ENCODE data around the gene CDK7. TPM values are rescaled to one million over a fixed set of nuclear protein-coding genes. Genes with fewer than 3 reads are reported as not detected.
"Not testable (repeated sequence)": the region's sequence is repeated elsewhere in the genome, so short reads cannot be mapped to it uniquely, and the experiment has no call there.

CDK7 gene
- total RNA-seq, 1 experiment from 2014 or later: 44.4 TPM

DNA sequence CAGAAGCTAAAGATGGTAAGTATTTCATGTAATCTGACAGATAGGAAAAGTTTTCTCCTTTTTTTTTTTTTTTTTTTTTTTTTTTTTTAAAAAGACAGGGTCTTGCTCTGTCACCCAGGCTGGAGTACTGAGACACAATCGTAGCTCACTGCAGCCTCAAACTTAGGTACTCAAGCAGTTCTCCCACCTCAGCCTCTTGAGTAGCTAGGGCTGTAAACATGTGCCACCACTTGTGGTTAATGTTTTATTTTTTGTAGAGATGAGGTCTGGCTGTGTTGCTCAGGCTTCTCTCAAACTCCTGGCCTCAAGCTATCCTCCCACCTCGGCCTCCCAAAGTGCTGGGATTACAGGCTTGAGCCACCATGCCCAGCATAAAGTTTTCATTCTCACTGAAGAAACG is 17.8 kb downstream of the CDK7 start:
- CTCF ChIA-PET: no interaction called here
- no TSS peak for BruUV-seq (replicated peaks)
- POLR2A ChIA-PET: interaction anchor here (0.6 to 0.7 kb wide), 2 partner anchors 18 to 25 kb away, joined by 3 to 16 read pairs; no protein-coding TSS in a partner anchor

DNA sequence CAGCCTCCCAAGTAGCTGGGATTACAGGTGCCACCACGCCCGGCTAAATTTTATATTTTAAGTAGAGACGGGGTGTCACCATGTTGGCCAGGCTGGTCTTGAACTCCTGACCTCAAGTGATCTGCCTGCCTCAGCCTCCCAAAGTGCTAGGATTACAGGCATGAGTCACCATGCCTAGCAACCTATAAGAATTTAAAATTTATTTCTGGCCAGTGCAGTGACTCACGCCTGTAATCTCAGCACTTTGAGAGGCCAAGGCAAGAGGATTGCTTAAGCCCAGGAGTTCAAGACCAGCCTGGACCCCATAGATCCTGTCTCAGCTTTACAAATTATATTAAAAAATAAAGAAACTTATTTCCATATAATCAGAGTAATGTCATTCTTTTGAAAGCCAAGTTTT is 21.3 kb downstream of the CDK7 start:
- POLR2A ChIA-PET; DNase-seq (ENCODE audit: low read depth, low spot score); CTCF ChIA-PET; H3K27me3 ChIP-seq (ENCODE audit: control insufficient read depth, insufficient read depth, low read length); H3K27ac ChIP-seq (ENCODE audit: low read length); ATAC-seq; H3K9me3 ChIP-seq (ENCODE audit: control insufficient read depth, insufficient read depth, low read depth, low read length); intact Hi-C loops (cut with micrococcal nuclease; ENCODE audit: unreplicated experiment); H3K4me1 ChIP-seq (ENCODE audit: control insufficient read depth, insufficient read depth, low read length); H3K4me3 ChIP-seq (ENCODE audit: low read depth in 2 of 2, low read length in 2 of 2); BruUV-seq (replicated peaks); in situ Hi-C loops (cut with HindIII; ENCODE audit: low pct_unique_long_range_greater_than_20kb, low sequenced_read_pairs): not testable (repeated sequence)
- peaks cover 19% of the 10 kb centered on the region for H3K36me3 ChIP-seq (ENCODE audit: control insufficient read depth, insufficient read depth, low read length)

More for the DNA sequence above, 17.8 kb downstream of the CDK7 start:
- H3K27ac ChIP-seq (ENCODE audit: low read length): no peak overlapping the region
- H3K4me1 ChIP-seq (ENCODE audit: control insufficient read depth, insufficient read depth, low read length): peaks cover 3% of the 10 kb centered on the region; the same call in 1 of the 2 replicates
- ATAC-seq (no peak), DNase-seq (ENCODE audit: low read depth, low spot score) (no peak)
- peaks cover 4% of the 10 kb centered on the region; the same call in 1 of the 2 replicates for H3K36me3 ChIP-seq (ENCODE audit: control insufficient read depth, insufficient read depth, low read length)
- no peaks in the 10 kb centered on the region for H3K27me3 ChIP-seq (ENCODE audit: control insufficient read depth, insufficient read depth, low read length)
- no peaks in the 10 kb centered on the region for H3K9me3 ChIP-seq (ENCODE audit: control insufficient read depth, insufficient read depth, low read depth, low read length)
- H3K4me3 ChIP-seq (ENCODE audit: low read depth in 2 of 2, low read length in 2 of 2): no peak overlapping the region
- in situ Hi-C loops (cut with HindIII; ENCODE audit: low pct_unique_long_range_greater_than_20kb, low sequenced_read_pairs): no loop called here
- TF ChIP-seq, protein P1, sequence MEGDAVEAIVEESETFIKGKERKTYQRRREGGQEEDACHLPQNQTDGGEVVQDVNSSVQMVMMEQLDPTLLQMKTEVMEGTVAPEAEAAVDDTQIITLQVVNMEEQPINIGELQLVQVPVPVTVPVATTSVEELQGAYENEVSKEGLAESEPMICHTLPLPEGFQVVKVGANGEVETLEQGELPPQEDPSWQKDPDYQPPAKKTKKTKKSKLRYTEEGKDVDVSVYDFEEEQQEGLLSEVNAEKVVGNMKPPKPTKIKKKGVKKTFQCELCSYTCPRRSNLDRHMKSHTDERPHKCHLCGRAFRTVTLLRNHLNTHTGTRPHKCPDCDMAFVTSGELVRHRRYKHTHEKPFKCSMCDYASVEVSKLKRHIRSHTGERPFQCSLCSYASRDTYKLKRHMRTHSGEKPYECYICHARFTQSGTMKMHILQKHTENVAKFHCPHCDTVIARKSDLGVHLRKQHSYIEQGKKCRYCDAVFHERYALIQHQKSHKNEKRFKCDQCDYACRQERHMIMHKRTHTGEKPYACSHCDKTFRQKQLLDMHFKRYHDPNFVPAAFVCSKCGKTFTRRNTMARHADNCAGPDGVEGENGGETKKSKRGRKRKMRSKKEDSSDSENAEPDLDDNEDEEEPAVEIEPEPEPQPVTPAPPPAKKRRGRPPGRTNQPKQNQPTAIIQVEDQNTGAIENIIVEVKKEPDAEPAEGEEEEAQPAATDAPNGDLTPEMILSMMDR (IDR thresholded peaks at IDR 0.05): no peak
- TF ChIP-seq, protein P2, sequence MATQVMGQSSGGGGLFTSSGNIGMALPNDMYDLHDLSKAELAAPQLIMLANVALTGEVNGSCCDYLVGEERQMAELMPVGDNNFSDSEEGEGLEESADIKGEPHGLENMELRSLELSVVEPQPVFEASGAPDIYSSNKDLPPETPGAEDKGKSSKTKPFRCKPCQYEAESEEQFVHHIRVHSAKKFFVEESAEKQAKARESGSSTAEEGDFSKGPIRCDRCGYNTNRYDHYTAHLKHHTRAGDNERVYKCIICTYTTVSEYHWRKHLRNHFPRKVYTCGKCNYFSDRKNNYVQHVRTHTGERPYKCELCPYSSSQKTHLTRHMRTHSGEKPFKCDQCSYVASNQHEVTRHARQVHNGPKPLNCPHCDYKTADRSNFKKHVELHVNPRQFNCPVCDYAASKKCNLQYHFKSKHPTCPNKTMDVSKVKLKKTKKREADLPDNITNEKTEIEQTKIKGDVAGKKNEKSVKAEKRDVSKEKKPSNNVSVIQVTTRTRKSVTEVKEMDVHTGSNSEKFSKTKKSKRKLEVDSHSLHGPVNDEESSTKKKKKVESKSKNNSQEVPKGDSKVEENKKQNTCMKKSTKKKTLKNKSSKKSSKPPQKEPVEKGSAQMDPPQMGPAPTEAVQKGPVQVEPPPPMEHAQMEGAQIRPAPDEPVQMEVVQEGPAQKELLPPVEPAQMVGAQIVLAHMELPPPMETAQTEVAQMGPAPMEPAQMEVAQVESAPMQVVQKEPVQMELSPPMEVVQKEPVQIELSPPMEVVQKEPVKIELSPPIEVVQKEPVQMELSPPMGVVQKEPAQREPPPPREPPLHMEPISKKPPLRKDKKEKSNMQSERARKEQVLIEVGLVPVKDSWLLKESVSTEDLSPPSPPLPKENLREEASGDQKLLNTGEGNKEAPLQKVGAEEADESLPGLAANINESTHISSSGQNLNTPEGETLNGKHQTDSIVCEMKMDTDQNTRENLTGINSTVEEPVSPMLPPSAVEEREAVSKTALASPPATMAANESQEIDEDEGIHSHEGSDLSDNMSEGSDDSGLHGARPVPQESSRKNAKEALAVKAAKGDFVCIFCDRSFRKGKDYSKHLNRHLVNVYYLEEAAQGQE (IDR thresholded peaks at IDR 0.05; ENCODE audit: insufficient read depth in 1 of 2, low read depth in 2 of 2, low read length in 1 of 2): no peak
- TF ChIP-seq POLR2AphosphoS5 (IDR thresholded peaks at IDR 0.05; ENCODE audit: low read depth, low read length) (no peak), TCF7L2 (IDR thresholded peaks at IDR 0.05; ENCODE audit: low read depth, low read length) (no peak), SIN3A (IDR thresholded peaks at IDR 0.05; ENCODE audit: borderline replicate concordance, insufficient read depth, low read depth, low read length) (no peak)
- intact Hi-C loops (cut with micrococcal nuclease; ENCODE audit: unreplicated experiment): no loop called here

DNA sequence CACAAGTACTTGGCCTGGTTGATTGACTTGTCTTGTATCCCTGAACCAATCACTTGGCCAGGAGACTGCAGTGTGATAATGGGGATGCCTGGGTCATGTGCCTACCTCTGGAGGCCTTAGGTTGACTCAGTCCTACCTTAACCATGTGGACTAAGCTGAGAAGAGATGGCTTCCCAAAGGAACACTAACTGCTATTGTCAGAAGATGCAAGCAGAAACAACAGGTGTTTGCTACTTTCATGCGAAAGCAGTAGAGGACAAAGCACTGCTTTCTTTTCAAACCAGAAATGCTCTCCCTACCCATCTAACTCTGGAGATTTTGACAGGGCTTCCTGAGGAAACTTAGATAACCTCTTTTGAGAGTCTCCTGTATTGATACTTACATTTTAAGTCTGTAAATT is 22.9 kb downstream of the CDK7 start:
- no TSS peak for BruUV-seq (replicated peaks)
- Histone ChIP-seq H3K4me1 (ENCODE audit: control insufficient read depth, insufficient read depth, low read length) (no peaks in the 10 kb centered on the region), H3K27ac (ENCODE audit: low read length) (no peak overlapping the region), H3K27me3 (ENCODE audit: control insufficient read depth, insufficient read depth, low read length) (no peaks in the 10 kb centered on the region), H3K9me3 (ENCODE audit: control insufficient read depth, insufficient read depth, low read depth, low read length) (no peaks in the 10 kb centered on the region), H3K4me3 (ENCODE audit: low read depth in 2 of 2, low read length in 2 of 2) (no peak overlapping the region), H3K36me3 (ENCODE audit: control insufficient read depth, insufficient read depth, low read length) (peaks cover 21% of the 10 kb centered on the region)
- POLR2A ChIA-PET: interaction anchor here (0.5 kb wide), 1 partner anchor 13 kb away, joined by 4 read pairs; no protein-coding TSS in a partner anchor
- in situ Hi-C loops (cut with HindIII; ENCODE audit: low pct_unique_long_range_greater_than_20kb, low sequenced_read_pairs): no loop called here
- ATAC-seq: no peak
- no peak for DNase-seq (ENCODE audit: low read depth, low spot score)
- intact Hi-C loops (cut with micrococcal nuclease; ENCODE audit: unreplicated experiment): no loop called here
- CTCF ChIA-PET: no interaction called here
- TF ChIP-seq SIN3A (IDR thresholded peaks at IDR 0.05; ENCODE audit: borderline replicate concordance, insufficient read depth, low read depth, low read length): no peak
- TF ChIP-seq, protein P2 (IDR thresholded peaks at IDR 0.05; ENCODE audit: insufficient read depth in 1 of 2, low read depth in 2 of 2, low read length in 1 of 2): no peak
- no peak for TF ChIP-seq TCF7L2 (IDR thresholded peaks at IDR 0.05; ENCODE audit: low read depth, low read length)
- TF ChIP-seq, protein P1 (IDR thresholded peaks at IDR 0.05): no peak
- TF ChIP-seq POLR2AphosphoS5 (IDR thresholded peaks at IDR 0.05; ENCODE audit: low read depth, low read length): no peak

Measured in Panc1 (cell line).